Stomach (tissue), 4 donors: Measurements from ENCODE around the gene HYAL2.

Experiments used
- EP300 ChIP-seq: sonication (generic); formaldehyde crosslinking; IDR thresholded peaks from one replicate; pipeline ENCODE4 v1.6.1; 2017; ENCODE audit warnings: antibody characterized with exemption
- POLR2A ChIP-seq, 4 donors: fragments of 450-650 bp; IDR thresholded peaks; one replicate each; pipeline ENCODE4 v1.6.1; 2016; ENCODE audit warnings: antibody characterized with exemption in 4 of 4, control low read depth in 2 of 4, mild to moderate bottlenecking in 1 of 4, moderate library complexity in 1 of 4
- POLR2AphosphoS5 ChIP-seq, 3 donors: sonication (generic); formaldehyde crosslinking; IDR thresholded peaks; one replicate each; pipeline ENCODE4 v1.6.1; 2016; ENCODE audit warnings: antibody characterized with exemption in 3 of 3
- TF ChIP-seq, protein P1 (sequence below), 7 experiments: fragments of 450-650 bp in 4 of 7; fragments of 200-600 bp in 3 of 7; sonication (generic) in 3 of 7; IDR thresholded peaks; one replicate each; pipeline ENCODE4 v1.5.1; 2016 to 2019; ENCODE audit warnings: antibody characterized with exemption in 7 of 7, control low read depth in 2 of 7, mild to moderate bottlenecking in 1 of 7

DNA sequence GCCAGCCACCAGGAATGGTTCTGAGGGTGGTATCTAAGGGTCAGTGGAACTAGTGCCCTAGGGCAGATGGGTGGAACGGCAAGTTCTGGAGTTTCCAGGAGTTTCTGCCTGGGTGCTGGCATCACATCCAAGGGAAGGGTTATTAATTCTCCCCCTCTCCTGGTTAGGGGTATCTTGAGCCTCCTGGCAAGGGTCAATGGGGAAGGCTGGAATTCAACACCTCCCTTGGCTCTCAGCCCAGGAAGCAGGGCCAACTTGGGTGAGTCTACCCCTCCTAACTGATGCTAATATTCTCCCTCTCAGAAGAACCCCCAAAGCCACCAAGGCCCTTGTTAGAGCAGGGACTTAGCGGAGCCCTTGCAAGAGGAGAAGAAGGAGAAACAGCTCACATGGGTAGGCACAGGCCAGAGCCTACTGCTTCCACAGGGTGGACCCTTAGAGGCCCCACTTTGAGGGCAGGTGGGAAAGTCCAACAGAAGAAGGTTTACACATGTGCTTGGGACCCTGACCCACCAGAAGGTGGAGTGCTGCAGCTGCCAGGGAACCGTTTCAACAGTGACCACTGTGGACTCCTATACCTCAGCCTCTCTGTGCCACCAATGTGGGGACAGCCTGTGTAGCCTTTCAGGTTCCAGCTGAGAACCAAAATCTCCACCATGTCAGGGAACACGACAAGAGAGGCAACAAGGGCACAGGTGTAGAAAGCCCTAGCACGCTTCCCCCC, 33.4 kb upstream of the HYAL2 start:
- TF ChIP-seq, protein P1, sequence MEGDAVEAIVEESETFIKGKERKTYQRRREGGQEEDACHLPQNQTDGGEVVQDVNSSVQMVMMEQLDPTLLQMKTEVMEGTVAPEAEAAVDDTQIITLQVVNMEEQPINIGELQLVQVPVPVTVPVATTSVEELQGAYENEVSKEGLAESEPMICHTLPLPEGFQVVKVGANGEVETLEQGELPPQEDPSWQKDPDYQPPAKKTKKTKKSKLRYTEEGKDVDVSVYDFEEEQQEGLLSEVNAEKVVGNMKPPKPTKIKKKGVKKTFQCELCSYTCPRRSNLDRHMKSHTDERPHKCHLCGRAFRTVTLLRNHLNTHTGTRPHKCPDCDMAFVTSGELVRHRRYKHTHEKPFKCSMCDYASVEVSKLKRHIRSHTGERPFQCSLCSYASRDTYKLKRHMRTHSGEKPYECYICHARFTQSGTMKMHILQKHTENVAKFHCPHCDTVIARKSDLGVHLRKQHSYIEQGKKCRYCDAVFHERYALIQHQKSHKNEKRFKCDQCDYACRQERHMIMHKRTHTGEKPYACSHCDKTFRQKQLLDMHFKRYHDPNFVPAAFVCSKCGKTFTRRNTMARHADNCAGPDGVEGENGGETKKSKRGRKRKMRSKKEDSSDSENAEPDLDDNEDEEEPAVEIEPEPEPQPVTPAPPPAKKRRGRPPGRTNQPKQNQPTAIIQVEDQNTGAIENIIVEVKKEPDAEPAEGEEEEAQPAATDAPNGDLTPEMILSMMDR (IDR thresholded peaks at IDR 0.05): no peak
- TF ChIP-seq POLR2AphosphoS5 (IDR thresholded peaks at IDR 0.05): no peak
- no peak for TF ChIP-seq POLR2A (IDR thresholded peaks at IDR 0.05)
- TF ChIP-seq EP300: no peak
